SK-N-SH (cell line): ENCODE measurements around the gene ZNF106. TPM values are rescaled to one million over a fixed set of nuclear protein-coding genes. Genes with fewer than 3 reads are reported as not detected.

Experiments used
- CTCF ChIA-PET: fragments of 300-600, 350-600 bp; formaldehyde crosslinking; extraction: SDS; loops from one replicate; lab custom pipeline; 2021; lab: Yijun Ruan, JAX
- POLR2A ChIA-PET: fragments of 350-600 bp; sonication (Branson Sonifier 250); formaldehyde crosslinking; extraction: SDS; loops from one replicate; lab custom pipeline; 2020; ENCODE audit warnings: antibody characterized with exemption, inconsistent platforms; lab: Yijun Ruan, JAX
- DNase-seq: peaks from one replicate; pipeline ENCODE4 v3.0.0; 2012
- H2AFZ ChIP-seq: fragments of 200-600 bp; sonication (generic); 2 replicates; pipeline ENCODE4 v1.8.1; 2016; ENCODE audit warnings: antibody characterized with exemption, mild to moderate bottlenecking, low read depth
- H3F3A ChIP-seq: fragments of 200-600 bp; sonication (generic); replicated peaks from 2 replicates; pipeline ENCODE3; 2016; ENCODE audit warnings: antibody characterized with exemption, mild to moderate bottlenecking; ENCODE audit not compliant: insufficient read depth
- H3K27ac ChIP-seq, 2 experiments: fragments of 200-500 bp in 1 of 2; fragments of 200-600 bp in 1 of 2; sonication (Bioruptor generic) in 1 of 2; sonication (generic), shearing (Covaris generic) in 1 of 2; 2 replicates each; pipeline versions ENCODE4 v1.5.1 to v1.6.1; 2014 to 2016; ENCODE audit warnings: low read depth in 2 of 2, inconsistent platforms in 1 of 2, low read length in 1 of 2, mild to moderate bottlenecking in 1 of 2, mixed read lengths in 1 of 2
- H3K27me3 ChIP-seq: fragments of 200-600 bp; sonication (generic), shearing (Covaris generic); 2 replicates; pipeline ENCODE4 v1.6.1; 2016; ENCODE audit warnings: mixed run types; ENCODE audit not compliant: insufficient read depth
- H3K36me3 ChIP-seq, 2 experiments: fragments of 200-500 bp in 1 of 2; fragments of 200-600 bp in 1 of 2; sonication (Bioruptor generic) in 1 of 2; sonication (generic) in 1 of 2; replicated peaks in 1 of 2; 2 replicates each; pipeline versions ENCODE3 to v1.5.1; 2014 to 2016; ENCODE audit warnings: low read length in 1 of 2, mild to moderate bottlenecking in 1 of 2; ENCODE audit not compliant: insufficient read depth in 2 of 2, control insufficient read depth in 1 of 2
- H3K4me1 ChIP-seq, 2 experiments: fragments of 200-500 bp in 1 of 2; fragments of 200-600 bp in 1 of 2; sonication (Bioruptor generic) in 1 of 2; sonication (generic), shearing (Covaris generic) in 1 of 2; 2 replicates each; pipeline versions ENCODE4 v1.5.1 to v1.6.1; 2014 to 2016; ENCODE audit warnings: low read depth in 1 of 2, low read length in 1 of 2, mixed run types in 1 of 2; ENCODE audit not compliant: insufficient read depth in 2 of 2, control insufficient read depth in 1 of 2
- H3K4me2 ChIP-seq: fragments of 200-600 bp; sonication (generic), shearing (Covaris generic); 2 replicates; pipeline ENCODE4 v1.6.1; 2017; ENCODE audit warnings: mixed run types
- H3K4me3 ChIP-seq, 2 experiments: fragments of 200-500 bp in 1 of 2; fragments of 200-600 bp in 1 of 2; sonication (Bioruptor generic) in 1 of 2; sonication (generic), shearing (Covaris generic) in 1 of 2; 2 replicates each; pipeline versions ENCODE4 v1.5.1 to v1.8.1; 2014 to 2016; ENCODE audit warnings: low read depth in 2 of 2, inconsistent platforms in 1 of 2, low read length in 1 of 2, mild to moderate bottlenecking in 1 of 2, mixed read lengths in 1 of 2, moderate library complexity in 1 of 2
- H3K79me2 ChIP-seq: fragments of 200-600 bp; sonication (generic); 2 replicates; pipeline ENCODE4 v1.8.1; 2017; ENCODE audit warnings: mild to moderate bottlenecking; ENCODE audit not compliant: insufficient read depth
- H3K9ac ChIP-seq: fragments of 200-600 bp; sonication (generic); 2 replicates; pipeline ENCODE4 v1.6.1; 2017; ENCODE audit warnings: mixed run types
- H3K9me2 ChIP-seq: fragments of 200-600 bp; sonication (generic); 2 replicates; pipeline ENCODE4 v1.6.1; 2017; ENCODE audit warnings: mixed run types
- H3K9me3 ChIP-seq: fragments of 200-600 bp; sonication (generic); 2 replicates; pipeline ENCODE4 v1.6.1; 2017; ENCODE audit warnings: mixed run types, mild to moderate bottlenecking, moderate library complexity
- H4K20me1 ChIP-seq: fragments of 200-600 bp; sonication (generic); 2 replicates; pipeline ENCODE4 v1.6.1; 2017; ENCODE audit warnings: mild to moderate bottlenecking, mixed run types; ENCODE audit not compliant: insufficient read depth
- CHD2 ChIP-seq: fragments of 150-350 bp; IDR thresholded peaks from 2 replicates; pipeline ENCODE4 v1.6.1; 2018; ENCODE audit warnings: low read length; ENCODE audit not compliant: partially characterized antibody
- GABPA ChIP-seq: IDR thresholded peaks from 2 replicates; pipeline ENCODE4 v1.4.0; 2012; ENCODE audit warnings: low read depth, mild to moderate bottlenecking
- JUND ChIP-seq: IDR thresholded peaks from 2 replicates; pipeline ENCODE4 v1.4.0; 2012
- NFIC ChIP-seq: IDR thresholded peaks from 2 replicates; pipeline ENCODE4 v1.4.0; 2012; ENCODE audit warnings: borderline replicate concordance
- RFX5 ChIP-seq: IDR thresholded peaks from 2 replicates; pipeline ENCODE4 v1.6.1; 2012; ENCODE audit warnings: mild to moderate bottlenecking, improper control_type of control experiment, low read length
- RXRA ChIP-seq: IDR thresholded peaks from 2 replicates; pipeline ENCODE4 v1.4.0; 2012; ENCODE audit warnings: low read depth, mild to moderate bottlenecking, borderline replicate concordance
- TCF12 ChIP-seq: IDR thresholded peaks from 2 replicates; pipeline ENCODE4 v1.4.0; 2012
- TEAD4 ChIP-seq: IDR thresholded peaks from 2 replicates; pipeline ENCODE4 v1.4.0; 2012; ENCODE audit warnings: mild to moderate bottlenecking, borderline replicate concordance; ENCODE audit not compliant: insufficient read depth
- WGBS: methylation state at CpG from one replicate; pipeline ENCODE4 v1.1.6; 2017; ENCODE audit warnings: low lambda C conversion rate; 5-methylcytosine and 5-hydroxymethylcytosine counted together
- polyA plus RNA-seq, 3 experiments: library from polyadenylated mRNA; depleted of rRNA; stranded (reverse); fragments of >200 nt; gene quantifications; 2 replicates each; pipeline ENCODE4 v1.2.3, GENCODE V29; 2012
- TF ChIP-seq, protein P1 (sequence below): fragments of 150-350 bp; IDR thresholded peaks from 2 replicates; pipeline ENCODE4 v1.6.1; 2017; ENCODE audit warnings: antibody characterized with exemption, low read length, low read depth, borderline replicate concordance
- TF ChIP-seq, protein P2 (sequence below): fragments of 200-600 bp; sonication (generic); IDR thresholded peaks from 2 replicates; pipeline ENCODE4 v1.6.1; 2017; ENCODE audit warnings: antibody characterized with exemption, mild to moderate bottlenecking, moderate library complexity
- TF ChIP-seq, protein P3 (sequence below): IDR thresholded peaks from 2 replicates; pipeline ENCODE4 v1.4.0; 2012; ENCODE audit warnings: low read depth, borderline replicate concordance
- TF ChIP-seq, protein P4 (sequence below): fragments of 150-350 bp; IDR thresholded peaks from 2 replicates; pipeline ENCODE4 v1.6.1; 2016; ENCODE audit warnings: mild to moderate bottlenecking, low read depth, low read length
- TF ChIP-seq, protein P5 (sequence below): IDR thresholded peaks from 2 replicates; pipeline ENCODE4 v1.4.0; 2012; ENCODE audit warnings: low read depth

The ZNF106 gene
- polyA plus RNA-seq, 1 of the 3 experiments (the other 2 are of a cell fraction): 8.9 TPM

DNA sequence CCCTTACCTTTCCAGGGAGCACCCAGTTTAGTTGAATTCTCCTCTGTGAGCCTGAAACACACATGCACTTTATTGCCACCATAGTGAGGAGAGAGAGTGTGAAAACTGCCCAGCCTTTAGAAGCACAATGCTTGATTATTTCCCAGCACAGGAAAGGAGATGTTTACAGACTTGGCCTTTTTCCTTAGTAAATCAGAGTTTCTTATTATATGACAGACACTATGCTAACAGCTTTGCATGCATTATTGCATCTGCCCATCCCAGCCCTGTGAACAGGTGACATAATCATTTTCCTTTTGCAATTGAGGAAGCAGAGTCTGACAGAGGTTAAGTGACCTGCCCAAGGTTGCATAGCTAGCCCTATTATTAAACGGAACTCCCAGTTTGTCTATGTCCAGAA is 95.1 kb downstream of the ZNF106 start:
- no peak overlapping the region for H3K9ac ChIP-seq
- ChIA-PET POLR2A (interaction anchor here (0.6 kb wide), 1 partner anchor 262 kb away, joined by 3 read pairs; no protein-coding TSS in a partner anchor), CTCF (interaction anchor here (2.2 kb wide), 1 partner anchor 10 kb away, joined by 9 read pairs; no protein-coding TSS in a partner anchor)
- H3K4me1 ChIP-seq: no peaks in the 10 kb centered on the region
- H3K4me3 ChIP-seq: no peak overlapping the region
- H3K4me2 ChIP-seq: no peak overlapping the region
- H3K79me2 ChIP-seq: no peaks in the 10 kb centered on the region
- H3F3A ChIP-seq: no peaks in the 10 kb centered on the region
- H2AFZ ChIP-seq: no peak overlapping the region
- H3K9me3 ChIP-seq: no peaks in the 10 kb centered on the region
- H3K27ac ChIP-seq: no peak overlapping the region
- TF ChIP-seq, protein P1, sequence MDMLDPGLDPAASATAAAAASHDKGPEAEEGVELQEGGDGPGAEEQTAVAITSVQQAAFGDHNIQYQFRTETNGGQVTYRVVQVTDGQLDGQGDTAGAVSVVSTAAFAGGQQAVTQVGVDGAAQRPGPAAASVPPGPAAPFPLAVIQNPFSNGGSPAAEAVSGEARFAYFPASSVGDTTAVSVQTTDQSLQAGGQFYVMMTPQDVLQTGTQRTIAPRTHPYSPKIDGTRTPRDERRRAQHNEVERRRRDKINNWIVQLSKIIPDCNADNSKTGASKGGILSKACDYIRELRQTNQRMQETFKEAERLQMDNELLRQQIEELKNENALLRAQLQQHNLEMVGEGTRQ: no peak
- TF ChIP-seq RXRA: no peak
- TF ChIP-seq JUND: no peak
- TF ChIP-seq, protein P2, sequence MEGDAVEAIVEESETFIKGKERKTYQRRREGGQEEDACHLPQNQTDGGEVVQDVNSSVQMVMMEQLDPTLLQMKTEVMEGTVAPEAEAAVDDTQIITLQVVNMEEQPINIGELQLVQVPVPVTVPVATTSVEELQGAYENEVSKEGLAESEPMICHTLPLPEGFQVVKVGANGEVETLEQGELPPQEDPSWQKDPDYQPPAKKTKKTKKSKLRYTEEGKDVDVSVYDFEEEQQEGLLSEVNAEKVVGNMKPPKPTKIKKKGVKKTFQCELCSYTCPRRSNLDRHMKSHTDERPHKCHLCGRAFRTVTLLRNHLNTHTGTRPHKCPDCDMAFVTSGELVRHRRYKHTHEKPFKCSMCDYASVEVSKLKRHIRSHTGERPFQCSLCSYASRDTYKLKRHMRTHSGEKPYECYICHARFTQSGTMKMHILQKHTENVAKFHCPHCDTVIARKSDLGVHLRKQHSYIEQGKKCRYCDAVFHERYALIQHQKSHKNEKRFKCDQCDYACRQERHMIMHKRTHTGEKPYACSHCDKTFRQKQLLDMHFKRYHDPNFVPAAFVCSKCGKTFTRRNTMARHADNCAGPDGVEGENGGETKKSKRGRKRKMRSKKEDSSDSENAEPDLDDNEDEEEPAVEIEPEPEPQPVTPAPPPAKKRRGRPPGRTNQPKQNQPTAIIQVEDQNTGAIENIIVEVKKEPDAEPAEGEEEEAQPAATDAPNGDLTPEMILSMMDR: no peak
- TF ChIP-seq, protein P3, sequence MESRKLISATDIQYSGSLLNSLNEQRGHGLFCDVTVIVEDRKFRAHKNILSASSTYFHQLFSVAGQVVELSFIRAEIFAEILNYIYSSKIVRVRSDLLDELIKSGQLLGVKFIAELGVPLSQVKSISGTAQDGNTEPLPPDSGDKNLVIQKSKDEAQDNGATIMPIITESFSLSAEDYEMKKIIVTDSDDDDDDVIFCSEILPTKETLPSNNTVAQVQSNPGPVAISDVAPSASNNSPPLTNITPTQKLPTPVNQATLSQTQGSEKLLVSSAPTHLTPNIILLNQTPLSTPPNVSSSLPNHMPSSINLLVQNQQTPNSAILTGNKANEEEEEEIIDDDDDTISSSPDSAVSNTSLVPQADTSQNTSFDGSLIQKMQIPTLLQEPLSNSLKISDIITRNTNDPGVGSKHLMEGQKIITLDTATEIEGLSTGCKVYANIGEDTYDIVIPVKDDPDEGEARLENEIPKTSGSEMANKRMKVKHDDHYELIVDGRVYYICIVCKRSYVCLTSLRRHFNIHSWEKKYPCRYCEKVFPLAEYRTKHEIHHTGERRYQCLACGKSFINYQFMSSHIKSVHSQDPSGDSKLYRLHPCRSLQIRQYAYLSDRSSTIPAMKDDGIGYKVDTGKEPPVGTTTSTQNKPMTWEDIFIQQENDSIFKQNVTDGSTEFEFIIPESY: no peak
- TF ChIP-seq TEAD4: no peak
- TF ChIP-seq, protein P4, sequence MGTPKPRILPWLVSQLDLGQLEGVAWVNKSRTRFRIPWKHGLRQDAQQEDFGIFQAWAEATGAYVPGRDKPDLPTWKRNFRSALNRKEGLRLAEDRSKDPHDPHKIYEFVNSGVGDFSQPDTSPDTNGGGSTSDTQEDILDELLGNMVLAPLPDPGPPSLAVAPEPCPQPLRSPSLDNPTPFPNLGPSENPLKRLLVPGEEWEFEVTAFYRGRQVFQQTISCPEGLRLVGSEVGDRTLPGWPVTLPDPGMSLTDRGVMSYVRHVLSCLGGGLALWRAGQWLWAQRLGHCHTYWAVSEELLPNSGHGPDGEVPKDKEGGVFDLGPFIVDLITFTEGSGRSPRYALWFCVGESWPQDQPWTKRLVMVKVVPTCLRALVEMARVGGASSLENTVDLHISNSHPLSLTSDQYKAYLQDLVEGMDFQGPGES: no peak
- no peak for TF ChIP-seq GABPA
- TF ChIP-seq RFX5: no peak
- TF ChIP-seq, protein P5, sequence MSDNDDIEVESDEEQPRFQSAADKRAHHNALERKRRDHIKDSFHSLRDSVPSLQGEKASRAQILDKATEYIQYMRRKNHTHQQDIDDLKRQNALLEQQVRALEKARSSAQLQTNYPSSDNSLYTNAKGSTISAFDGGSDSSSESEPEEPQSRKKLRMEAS: no peak
- no peak for TF ChIP-seq TCF12
- TF ChIP-seq CHD2: no peak
- TF ChIP-seq NFIC: no peak
- no peaks in the 10 kb centered on the region for H3K36me3 ChIP-seq
- DNase-seq: no peak
- WGBS: 62% methylated on average over 1 of the region's 1 CpG
- no peaks in the 10 kb centered on the region for H4K20me1 ChIP-seq
- H3K27me3 ChIP-seq: no peaks in the 10 kb centered on the region
- H3K9me2 ChIP-seq: no peaks in the 10 kb centered on the region
